Muscle layer of duodenum (tissue), 2 donors: ENCODE results near the gene SHB.
"Not testable (repeated sequence)": the region's sequence is repeated elsewhere in the genome, so short reads cannot be mapped to it uniquely, and the experiment has no call there.

Experiments
- H3K27ac ChIP-seq: one replicate; pipeline ENCODE4 v1.7.0; 2013; ENCODE audit warnings: mild to moderate bottlenecking, low read length
- H3K27me3 ChIP-seq: one replicate; pipeline ENCODE4 v1.7.0; 2013; ENCODE audit warnings: low read depth, mild to moderate bottlenecking, control low read depth, low read length
- H3K36me3 ChIP-seq, 2 donors: one replicate each; pipeline ENCODE4 v1.7.0; 2013; ENCODE audit warnings: low read length in 2 of 2, control low read depth in 1 of 2, mild to moderate bottlenecking in 1 of 2; ENCODE audit not compliant: insufficient read depth in 2 of 2, control insufficient read depth in 1 of 2
- H3K4me1 ChIP-seq, 2 donors: one replicate each; pipeline ENCODE4 v1.7.0; 2013; ENCODE audit warnings: low read length in 2 of 2, mild to moderate bottlenecking in 2 of 2, control low read depth in 1 of 2, moderate library complexity in 1 of 2; ENCODE audit not compliant: insufficient read depth in 2 of 2, control insufficient read depth in 1 of 2
- H3K4me3 ChIP-seq, 2 donors: one replicate each; pipeline ENCODE4 v1.7.0; 2013; ENCODE audit warnings: low read length in 2 of 2, low read depth in 1 of 2, mild to moderate bottlenecking in 1 of 2
- H3K9me3 ChIP-seq, 2 donors: one replicate each; pipeline ENCODE4 v1.7.0; 2013; ENCODE audit warnings: low read length in 2 of 2, control low read depth in 1 of 2, mild to moderate bottlenecking in 1 of 2; ENCODE audit not compliant: control insufficient read depth in 1 of 2
- donor health status: healthy.

SHB gene

DNA sequence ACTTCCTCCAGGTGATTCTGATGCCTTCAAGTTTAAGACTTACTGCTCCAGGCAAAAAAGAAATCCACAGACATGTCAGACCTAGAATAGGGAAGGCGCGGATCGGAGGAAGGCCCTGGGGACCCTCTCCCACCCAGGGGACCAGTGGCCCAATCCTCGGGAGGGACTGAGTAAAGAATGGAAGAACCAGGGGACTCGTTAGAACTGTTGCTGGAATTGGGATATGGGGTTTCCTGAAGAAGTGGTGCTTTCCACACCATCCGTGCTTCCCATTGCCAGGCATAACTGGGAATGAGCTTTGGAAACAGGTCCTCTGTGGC lies 101.3 kb downstream of the SHB start:
- Histone ChIP-seq H3K27ac (peak overlapping the region; percentile 28), H3K27me3 (no peaks in the 10 kb centered on the region), H3K4me1 (peaks cover 0 to 4% of the 10 kb centered on the region in 2 donors)

DNA sequence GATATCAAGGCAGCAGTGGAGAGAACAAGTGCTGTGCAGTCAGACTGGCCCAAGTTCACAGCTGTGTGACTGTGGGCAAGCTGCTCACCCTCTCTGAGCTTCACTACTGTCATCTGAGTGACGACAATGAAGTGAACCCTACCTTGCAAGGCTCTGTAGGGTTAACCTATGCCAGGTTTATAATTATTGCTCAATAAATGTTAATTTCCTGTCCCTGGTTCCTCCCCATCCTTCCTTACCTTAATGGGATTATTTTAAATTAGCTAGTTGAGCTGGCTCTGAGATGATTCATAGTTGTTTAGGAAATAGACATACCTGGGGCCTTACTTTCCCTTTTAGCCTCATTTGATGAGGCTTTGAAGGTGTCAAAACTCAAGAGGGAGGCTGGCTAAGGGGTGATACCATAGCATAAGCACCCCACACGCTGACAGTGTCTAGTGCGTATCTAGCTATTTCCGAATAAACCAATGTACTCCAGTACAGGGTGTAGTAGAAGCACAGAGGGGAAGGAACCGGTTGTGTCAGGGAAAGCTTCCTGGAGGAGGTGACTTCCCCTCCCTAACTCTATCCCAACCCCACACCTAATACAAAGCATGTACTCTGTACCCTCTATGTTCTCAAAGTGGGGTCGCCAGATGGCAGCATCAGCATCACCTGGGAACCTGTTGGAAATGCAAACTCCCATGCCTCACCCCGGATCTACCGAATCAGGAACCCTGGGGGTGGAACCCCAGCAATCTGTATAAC lies 101.8 kb downstream of the SHB start:
- H3K4me1 ChIP-seq, result peaks cover 0 to 4% of the 10 kb centered on the region in 2 donors
- H3K27ac ChIP-seq, result peak overlapping the region; percentile 28
- no peaks in the 10 kb centered on the region for H3K27me3 ChIP-seq
- H3K4me3 ChIP-seq, result no peak overlapping the region
- no peaks in the 10 kb centered on the region for H3K9me3 ChIP-seq
- no peaks in the 10 kb centered on the region for H3K36me3 ChIP-seq

More for the DNA sequence above, 101.3 kb downstream of the SHB start:
- Histone ChIP-seq H3K9me3 (no peaks in the 10 kb centered on the region), H3K4me3 (no peak overlapping the region), H3K36me3 (no peaks in the 10 kb centered on the region)

- Histone ChIP-seq H3K27me3 (no peaks in the 10 kb centered on the region), H3K36me3 (no peaks in the 10 kb centered on the region), H3K9me3 (no peaks in the 10 kb centered on the region), H3K27ac (peak overlapping the region; percentile 65), H3K4me3 (no peak overlapping the region), H3K4me1 (peaks cover 0 to 4% of the 10 kb centered on the region in 2 donors)
Measured at GRCh38 chr9:37966412-37967013, 102.5 kb downstream of the SHB start.

GRCh38 chr9:37965676-37966345 lies 103.2 kb downstream of the SHB start:
- not testable (repeated sequence) for H3K36me3 ChIP-seq, H3K4me1 ChIP-seq, H3K27me3 ChIP-seq, H3K9me3 ChIP-seq, H3K4me3 ChIP-seq
- H3K27ac ChIP-seq, result peak overlapping the region; percentile 65

GRCh38 chr9:37965116-37965515 lies 103.9 kb downstream of the SHB start:
- H3K36me3 ChIP-seq, result no peaks in the 10 kb centered on the region
- no peaks in the 10 kb centered on the region for H3K27me3 ChIP-seq
- no peak overlapping the region for H3K4me3 ChIP-seq
- no peaks in the 10 kb centered on the region for H3K9me3 ChIP-seq
- H3K27ac ChIP-seq, result peak overlapping the region; percentile 68
- H3K4me1 ChIP-seq, result peaks cover 0 to 4% of the 10 kb centered on the region in 2 donors

GRCh38 chr9:37964740-37965081 lies 104.3 kb downstream of the SHB start:
- Histone ChIP-seq H3K36me3 (no peaks in the 10 kb centered on the region), H3K9me3 (no peaks in the 10 kb centered on the region), H3K4me1 (peaks cover 0 to 4% of the 10 kb centered on the region in 2 donors), H3K27me3 (no peaks in the 10 kb centered on the region), H3K27ac (peak overlapping the region; percentile 68), H3K4me3 (no peak overlapping the region)

GRCh38 chr9:37963936-37964739 lies 104.9 kb downstream of the SHB start:
- peak overlapping the region; percentile 68 for H3K27ac ChIP-seq
- no peaks in the 10 kb centered on the region for H3K36me3 ChIP-seq
- H3K9me3 ChIP-seq, result no peaks in the 10 kb centered on the region
- no peak overlapping the region for H3K4me3 ChIP-seq
- no peaks in the 10 kb centered on the region for H3K27me3 ChIP-seq
- H3K4me1 ChIP-seq, result peaks cover 0 to 4% of the 10 kb centered on the region in 2 donors

- no peaks in the 10 kb centered on the region for H3K36me3 ChIP-seq
- no peak overlapping the region for H3K4me3 ChIP-seq
- no peaks in the 10 kb centered on the region for H3K27me3 ChIP-seq
- no peaks in the 10 kb centered on the region for H3K9me3 ChIP-seq
- no peak overlapping the region for H3K27ac ChIP-seq
- H3K4me1 ChIP-seq, result no peaks in the 10 kb centered on the region
Measured at GRCh38 chr9:37961351-37961750, 107.7 kb downstream of the SHB start.

- Histone ChIP-seq H3K9me3 (no peaks in the 10 kb centered on the region), H3K4me1 (no peaks in the 10 kb centered on the region), H3K36me3 (no peaks in the 10 kb centered on the region), H3K27ac (no peak overlapping the region), H3K4me3 (no peak overlapping the region), H3K27me3 (no peaks in the 10 kb centered on the region)
Measured at GRCh38 chr9:37960631-37961030, 108.4 kb downstream of the SHB start.

GRCh38 chr9:37959976-37960375 lies 109.1 kb downstream of the SHB start:
- Histone ChIP-seq H3K27ac (no peak overlapping the region), H3K9me3 (no peaks in the 10 kb centered on the region)

DNA sequence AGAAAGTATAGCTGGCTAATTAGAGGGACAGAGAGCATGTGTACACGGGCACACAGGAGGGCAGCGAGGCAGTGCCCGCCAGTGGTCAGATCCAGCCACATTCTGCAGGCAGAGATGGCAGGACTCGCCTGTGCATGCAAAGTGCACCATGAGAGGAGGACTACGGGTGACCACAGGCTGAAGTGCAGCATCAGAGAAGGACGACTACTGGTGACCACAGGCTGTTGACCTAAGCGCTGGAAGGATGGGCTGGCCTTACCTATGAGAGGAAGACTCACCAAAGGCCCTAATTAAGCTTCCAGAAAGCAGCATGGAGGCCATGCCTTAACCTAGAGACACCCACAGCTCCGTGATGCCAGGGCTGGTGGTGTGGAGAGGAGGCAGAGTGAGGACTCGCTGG lies 110.9 kb downstream of the SHB start:
- peaks cover 5 to 9% of the 10 kb centered on the region in 2 donors for H3K36me3 ChIP-seq

More at GRCh38 chr9:37959976-37960375, 109.1 kb downstream of the SHB start:
- Histone ChIP-seq H3K4me1 (no peaks in the 10 kb centered on the region), H3K36me3 (peaks cover under 1 to 2% of the 10 kb centered on the region in 2 donors), H3K27me3 (no peaks in the 10 kb centered on the region), H3K4me3 (no peak overlapping the region)

More for the DNA sequence above, 110.9 kb downstream of the SHB start:
- Histone ChIP-seq H3K4me1 (no peaks in the 10 kb centered on the region), H3K27me3 (no peaks in the 10 kb centered on the region), H3K27ac (no peak overlapping the region), H3K4me3 (no peak overlapping the region), H3K9me3 (no peaks in the 10 kb centered on the region)
